PC-3 (cell line): ENCODE measurements around the gene SLC8A2. TPM values are rescaled to one million over a fixed set of nuclear protein-coding genes. Genes with fewer than 3 reads are reported as not detected.
"Not testable (repeated sequence)": the region's sequence is repeated elsewhere in the genome, so short reads cannot be mapped to it uniquely, and the experiment has no call there.

Experiments
- ATAC-seq: fragments of 200-7000 bp; cut with Tn5 transposase; 2 replicates; pipeline ENCODE4 v1.9.1; 2020; ENCODE audit warnings: mild to moderate bottlenecking, moderate library complexity
- BruUV-seq: library from RNA; stranded (reverse); fragments of 400-500 nt; replicated peaks from 2 replicates; lab custom pipeline; 2021; lab: Mats Ljungman, UMichigan
- CTCF ChIA-PET: fragments of 300-600 bp; sonication (Branson Sonifier 250); formaldehyde crosslinking; loops from one replicate; lab custom pipeline; 2022; ENCODE audit warnings: antibody characterized with exemption; lab: Charles Lee
- POLR2A ChIA-PET: fragments of 300-600 bp; sonication (Branson Sonifier 250); formaldehyde crosslinking; loops from one replicate; lab custom pipeline; 2022; ENCODE audit warnings: antibody characterized with exemption; ENCODE audit not compliant: unreplicated experiment; lab: Charles Lee
- DNase-seq: peaks from one replicate; pipeline ENCODE4 v3.0.0-alpha.2; 2015
- H2AFZ ChIP-seq: fragments of 300-600 bp; sonication (generic); 2 replicates; pipeline ENCODE4 v1.6.0; 2016; ENCODE audit warnings: antibody characterized with exemption, low read length
- H3F3A ChIP-seq: fragments of 300-600 bp; sonication (generic); one replicate; pipeline ENCODE4 v1.6.0; 2017; ENCODE audit warnings: antibody characterized with exemption, low read length, control low read depth, mild to moderate bottlenecking; ENCODE audit not compliant: unreplicated experiment
- H3K27ac ChIP-seq: fragments of 300-600 bp; sonication (generic); 2 replicates; pipeline ENCODE4 v1.5.1; 2016; ENCODE audit warnings: mild to moderate bottlenecking, low read length
- H3K27me3 ChIP-seq: fragments of 300-600 bp; sonication (generic); 2 replicates; pipeline ENCODE4 v1.6.1; 2016; ENCODE audit warnings: low read length, mixed read lengths
- H3K36me3 ChIP-seq: fragments of 300-600 bp; sonication (generic); 2 replicates; pipeline ENCODE4 v1.6.1; 2016; ENCODE audit warnings: low read depth, mixed run types, low read length, mixed read lengths
- H3K4me1 ChIP-seq: fragments of 300-600 bp; sonication (generic); 2 replicates; pipeline ENCODE4 v1.5.1; 2016; ENCODE audit warnings: low read length; ENCODE audit not compliant: insufficient read depth
- H3K4me2 ChIP-seq: fragments of 300-600 bp; sonication (generic); 2 replicates; pipeline ENCODE4 v1.6.0; 2016; ENCODE audit warnings: low read length
- H3K4me3 ChIP-seq: fragments of 300-600 bp; sonication (generic); 2 replicates; pipeline ENCODE4 v1.5.1; 2016; ENCODE audit warnings: mild to moderate bottlenecking, low read length, mixed read lengths
- H3K79me2 ChIP-seq: fragments of 300-600 bp; sonication (generic); 2 replicates; pipeline ENCODE4 v1.6.1; 2017; ENCODE audit warnings: low read length, mixed read lengths
- H3K9ac ChIP-seq: fragments of 300-600 bp; sonication (generic); 2 replicates; pipeline ENCODE4 v1.6.0; 2016; ENCODE audit warnings: mild to moderate bottlenecking, low read length
- H3K9me2 ChIP-seq: fragments of 300-600 bp; sonication (generic); replicated peaks from 2 replicates; pipeline ENCODE4 v1.6.1; 2016; ENCODE audit warnings: mixed run types, low read length, mixed read lengths
- H3K9me3 ChIP-seq: fragments of 300-600 bp; sonication (generic); 2 replicates; pipeline ENCODE4 v1.6.1; 2016; ENCODE audit warnings: low read length, mixed read lengths
- H4K20me1 ChIP-seq: fragments of 300-600 bp; sonication (generic); 2 replicates; pipeline ENCODE4 v1.6.1; 2016; ENCODE audit warnings: low read length, mixed read lengths
- EZH2 ChIP-seq: fragments of 300-600 bp; sonication (generic); IDR thresholded peaks from one replicate; pipeline ENCODE4 v1.6.1; 2017; ENCODE audit warnings: antibody characterized with exemption, mild to moderate bottlenecking, low read length; ENCODE audit not compliant: unreplicated experiment
- EZH2phosphoT487 ChIP-seq: fragments of 300-600 bp; sonication (generic); IDR thresholded peaks from 2 replicates; pipeline ENCODE4 v1.6.1; 2018; ENCODE audit warnings: mild to moderate bottlenecking, antibody characterized with exemption, low read length, borderline replicate concordance
- intact Hi-C: fragments of 100-400 bp; cut with micrococcal nuclease; formaldehyde crosslinking; loops from 2 replicates; pipeline ENCODE4 v1.9.0; 2023
- total RNA-seq: library from RNA; depleted of rRNA; stranded (reverse); fragments of >200 nt; gene quantifications from 2 replicates; pipeline ENCODE4 v1.2.3, GENCODE V29; 2014
- TF ChIP-seq, protein P1 (sequence below): fragments of 300-600 bp; sonication (generic); conservative IDR thresholded peaks from 2 replicates; pipeline ENCODE4 v1.5.1; 2017; ENCODE audit warnings: antibody characterized with exemption, low read depth, mild to moderate bottlenecking, low read length

Gene SLC8A2
- total RNA-seq, 1 experiment from 2014 or later = 0.33 TPM

DNA sequence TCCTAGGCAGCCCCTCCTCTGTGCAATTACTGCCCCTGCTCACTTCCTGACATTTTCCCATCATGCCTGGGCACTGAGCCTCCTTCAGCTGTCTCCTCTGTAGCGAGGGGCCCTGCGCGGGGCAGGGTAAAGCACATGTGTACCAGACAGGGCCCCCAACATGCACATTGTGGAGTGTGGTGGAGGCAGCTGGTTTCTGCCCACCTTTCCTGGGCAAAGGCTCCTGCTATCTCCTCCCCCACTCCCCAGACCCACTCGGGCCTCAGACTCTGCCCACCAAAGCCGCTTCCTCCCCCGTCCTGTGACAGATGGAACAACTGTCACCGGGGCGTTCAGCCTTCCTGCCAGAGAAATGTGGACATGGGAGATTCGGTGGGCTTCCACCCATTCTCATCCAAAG lies 15.2 kb upstream of the SLC8A2 start:
- H3F3A ChIP-seq = no peaks in the 10 kb centered on the region
- TF ChIP-seq, protein P1, sequence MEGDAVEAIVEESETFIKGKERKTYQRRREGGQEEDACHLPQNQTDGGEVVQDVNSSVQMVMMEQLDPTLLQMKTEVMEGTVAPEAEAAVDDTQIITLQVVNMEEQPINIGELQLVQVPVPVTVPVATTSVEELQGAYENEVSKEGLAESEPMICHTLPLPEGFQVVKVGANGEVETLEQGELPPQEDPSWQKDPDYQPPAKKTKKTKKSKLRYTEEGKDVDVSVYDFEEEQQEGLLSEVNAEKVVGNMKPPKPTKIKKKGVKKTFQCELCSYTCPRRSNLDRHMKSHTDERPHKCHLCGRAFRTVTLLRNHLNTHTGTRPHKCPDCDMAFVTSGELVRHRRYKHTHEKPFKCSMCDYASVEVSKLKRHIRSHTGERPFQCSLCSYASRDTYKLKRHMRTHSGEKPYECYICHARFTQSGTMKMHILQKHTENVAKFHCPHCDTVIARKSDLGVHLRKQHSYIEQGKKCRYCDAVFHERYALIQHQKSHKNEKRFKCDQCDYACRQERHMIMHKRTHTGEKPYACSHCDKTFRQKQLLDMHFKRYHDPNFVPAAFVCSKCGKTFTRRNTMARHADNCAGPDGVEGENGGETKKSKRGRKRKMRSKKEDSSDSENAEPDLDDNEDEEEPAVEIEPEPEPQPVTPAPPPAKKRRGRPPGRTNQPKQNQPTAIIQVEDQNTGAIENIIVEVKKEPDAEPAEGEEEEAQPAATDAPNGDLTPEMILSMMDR = no peak
- TF ChIP-seq EZH2phosphoT487 (no peak), EZH2 (no peak)
- intact Hi-C loops = no loop called here
- BruUV-seq = no TSS peak
- no peak for DNase-seq
- no peak overlapping the region for H2AFZ ChIP-seq
- ATAC-seq = no peak
- H3K9me2 ChIP-seq = no peaks in the 10 kb centered on the region
- no peaks in the 10 kb centered on the region for H3K36me3 ChIP-seq
- H3K4me1 ChIP-seq = no peaks in the 10 kb centered on the region
- H3K9ac ChIP-seq = no peak overlapping the region
- no peaks in the 10 kb centered on the region for H3K9me3 ChIP-seq
- no peaks in the 10 kb centered on the region for H3K27me3 ChIP-seq
- H4K20me1 ChIP-seq = no peaks in the 10 kb centered on the region
- H3K4me2 ChIP-seq = no peak overlapping the region
- POLR2A ChIA-PET = interaction anchor here (0.6 kb wide), 1 partner anchor 114 kb away, joined by 3 read pairs; no protein-coding TSS in a partner anchor
- no peaks in the 10 kb centered on the region for H3K79me2 ChIP-seq
- H3K4me3 ChIP-seq = no peak overlapping the region
- CTCF ChIA-PET = no interaction called here
- H3K27ac ChIP-seq = no peak overlapping the region

DNA sequence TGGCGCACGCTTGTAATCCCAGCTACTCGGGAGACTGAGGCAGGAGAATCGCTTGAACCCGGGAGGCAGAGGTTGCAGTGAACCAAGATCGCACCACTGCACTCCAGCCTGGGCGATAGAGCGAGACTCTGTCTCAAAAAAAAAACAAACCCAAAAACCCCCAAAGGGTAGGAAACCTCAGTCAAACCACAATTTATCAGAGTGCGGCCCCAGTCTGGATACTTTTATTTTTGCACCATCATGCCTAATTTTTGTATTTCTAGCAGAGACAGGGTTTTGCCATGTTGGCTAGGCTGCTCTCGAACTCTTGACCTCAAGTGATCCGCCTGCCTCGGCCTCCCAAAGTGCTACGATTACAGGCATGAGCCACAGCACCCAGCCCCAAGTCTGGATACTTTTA lies 14.5 kb upstream of the SLC8A2 start:
- ATAC-seq, H3K4me3 ChIP-seq, POLR2A ChIA-PET, H2AFZ ChIP-seq, H3K4me2 ChIP-seq, CTCF ChIA-PET, H3K79me2 ChIP-seq, BruUV-seq, intact Hi-C loops, H4K20me1 ChIP-seq, H3K27me3 ChIP-seq, H3K27ac ChIP-seq, DNase-seq, H3K9ac ChIP-seq, H3K9me2 ChIP-seq, H3F3A ChIP-seq, H3K4me1 ChIP-seq, H3K9me3 ChIP-seq, H3K36me3 ChIP-seq: not testable (repeated sequence)

DNA sequence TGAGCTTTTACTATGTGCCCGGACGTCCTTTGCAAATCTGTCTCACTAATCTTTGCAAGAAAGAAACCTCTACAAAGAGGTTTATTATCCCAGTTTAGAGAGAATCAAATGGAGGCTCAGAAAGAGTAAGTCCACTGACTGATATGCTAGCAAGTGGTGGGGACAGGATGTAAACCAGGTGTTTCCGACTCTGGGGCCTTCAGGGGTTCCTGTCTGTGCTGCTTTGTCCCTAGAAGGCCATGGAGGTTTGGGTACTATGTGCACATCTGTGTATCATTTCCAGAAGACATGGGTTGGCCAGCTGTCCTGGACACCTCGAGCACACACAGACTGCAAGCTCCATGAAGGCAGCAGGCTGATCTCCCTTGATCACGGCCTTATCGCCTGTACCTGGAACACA lies 13.5 kb upstream of the SLC8A2 start:
- TF ChIP-seq, protein P1 = no peak
- no peak for TF ChIP-seq EZH2phosphoT487
- TF ChIP-seq EZH2 = no peak
- ChIA-PET POLR2A (no interaction called here), CTCF (no interaction called here)
- H4K20me1 ChIP-seq = no peaks in the 10 kb centered on the region
- peak overlapping the region; percentile 90 for H3K4me2 ChIP-seq
- no peak overlapping the region; the same call in 1 of the 2 replicates for H3K9ac ChIP-seq
- intact Hi-C loops = no loop called here
- H3K4me3 ChIP-seq = peak overlapping the region; percentile 89; the same call in 1 of the 2 replicates
- H2AFZ ChIP-seq = no peak overlapping the region
- H3F3A ChIP-seq = no peaks in the 10 kb centered on the region
- DNase-seq = no peak
- BruUV-seq = no TSS peak
- H3K9me3 ChIP-seq = no peaks in the 10 kb centered on the region
- no peak overlapping the region for H3K27ac ChIP-seq
- H3K36me3 ChIP-seq = no peaks in the 10 kb centered on the region
- H3K9me2 ChIP-seq = no peaks in the 10 kb centered on the region
- no peaks in the 10 kb centered on the region for H3K27me3 ChIP-seq
- no peaks in the 10 kb centered on the region for H3K79me2 ChIP-seq
- no peak for ATAC-seq
- H3K4me1 ChIP-seq = no peaks in the 10 kb centered on the region
